Ishikawa (cell line): ENCODE results near the gene CACNA1C.

Experiments used
- CEBPB ChIP-seq: IDR thresholded peaks from 2 replicates; pipeline ENCODE4 v1.6.1; 2012
- CREB1 ChIP-seq: IDR thresholded peaks from 2 replicates; pipeline ENCODE4 v1.6.1; 2012; ENCODE audit warnings: low read depth
- EGR1 ChIP-seq: IDR thresholded peaks from 2 replicates; pipeline ENCODE4 v1.6.1; 2012
- EP300 ChIP-seq: IDR thresholded peaks from 2 replicates; pipeline ENCODE4 v1.6.1; 2012; ENCODE audit warnings: borderline replicate concordance
- FOXM1 ChIP-seq: IDR thresholded peaks from 2 replicates; pipeline ENCODE4 v1.6.1; 2012; ENCODE audit warnings: low read depth, borderline replicate concordance
- MAX ChIP-seq: IDR thresholded peaks from 2 replicates; pipeline ENCODE4 v1.6.1; 2012
- NFIC ChIP-seq: IDR thresholded peaks from 2 replicates; pipeline ENCODE4 v1.6.1; 2012
- RAD21 ChIP-seq: IDR thresholded peaks from 2 replicates; pipeline ENCODE4 v1.6.1; 2012; ENCODE audit warnings: low read depth
- REST ChIP-seq: IDR thresholded peaks from 2 replicates; pipeline ENCODE4 v1.6.1; 2012; ENCODE audit warnings: low read depth, mild to moderate bottlenecking
- TAF1 ChIP-seq: IDR thresholded peaks from 2 replicates; pipeline ENCODE4 v1.6.1; 2012; ENCODE audit warnings: low read depth, mild to moderate bottlenecking
- TCF12 ChIP-seq: IDR thresholded peaks from 2 replicates; pipeline ENCODE4 v1.6.1; 2012; ENCODE audit warnings: low read depth
- TEAD4 ChIP-seq: IDR thresholded peaks from 2 replicates; pipeline ENCODE4 v1.6.1; 2012
- USF1 ChIP-seq: IDR thresholded peaks from 2 replicates; pipeline ENCODE4 v1.6.1; 2012
- YY1 ChIP-seq: IDR thresholded peaks from 2 replicates; pipeline ENCODE4 v1.6.1; 2012; ENCODE audit warnings: low read depth

CACNA1C gene

GRCh38 chr12:2240390-2240789, 187.6 kb downstream of the CACNA1C start:
- TF ChIP-seq RAD21, result no peak
- TF ChIP-seq MAX, result no peak
- no peak for TF ChIP-seq CEBPB
- TF ChIP-seq USF1, result no peak
- no peak for TF ChIP-seq EP300
- TF ChIP-seq CREB1, result no peak
- no peak for TF ChIP-seq REST

- no peak for TF ChIP-seq CREB1
- no peak for TF ChIP-seq TAF1
- no peak for TF ChIP-seq EGR1
- TF ChIP-seq CEBPB, result no peak
- no peak for TF ChIP-seq REST
- no peak for TF ChIP-seq TCF12
- no peak for TF ChIP-seq TEAD4
- TF ChIP-seq EP300, result no peak
- TF ChIP-seq MAX, result no peak
- TF ChIP-seq NFIC, result no peak
These were observed 188.2 kb downstream of the CACNA1C start for GRCh38 chr12:2240984-2241383.

GRCh38 chr12:2242216-2242615, 189.4 kb downstream of the CACNA1C start:
- TF ChIP-seq REST, result no peak
- TF ChIP-seq NFIC, result no peak
- TF ChIP-seq MAX, result no peak
- no peak for TF ChIP-seq CREB1
- TF ChIP-seq YY1, result no peak
- no peak for TF ChIP-seq USF1
- TF ChIP-seq RAD21, result no peak
- TF ChIP-seq CEBPB, result no peak
- no peak for TF ChIP-seq TAF1
- TF ChIP-seq FOXM1, result no peak
- no peak for TF ChIP-seq EGR1
- TF ChIP-seq EP300, result no peak
- TF ChIP-seq TCF12, result no peak
- TF ChIP-seq TEAD4, result no peak

GRCh38 chr12:2242816-2243215, 190.0 kb downstream of the CACNA1C start:
- TF ChIP-seq RAD21 (no peak), NFIC (no peak), TEAD4 (no peak), CEBPB (no peak)

GRCh38 chr12:2243275-2243674, 190.5 kb downstream of the CACNA1C start:
- TF ChIP-seq YY1 (no peak), REST (no peak), FOXM1 (no peak), TEAD4 (no peak), MAX (no peak), EP300 (no peak)
